Liver (tissue), 9 donors: ENCODE measurements around the gene TMC1. TPM values are rescaled to one million over a fixed set of nuclear protein-coding genes. Genes with fewer than 3 reads are reported as not detected.

ENCODE experiments used
- DNase-seq: peaks from one replicate; pipeline ENCODE4 v3.0.0-alpha.2; 2017; ENCODE audit warnings: low spot score
- H3K27ac ChIP-seq, 2 donors: one replicate each; pipeline ENCODE4 v1.7.0; 2013; ENCODE audit warnings: inconsistent platforms in 2 of 2, low read length in 2 of 2, control low read depth in 1 of 2, low read depth in 1 of 2, mild to moderate bottlenecking in 1 of 2
- H3K27me3 ChIP-seq, 4 donors: one replicate each; pipeline versions ENCODE4 v1.6.1 to v1.7.0; 2013; ENCODE audit warnings: low read length in 3 of 4, inconsistent platforms in 1 of 4, mild to moderate bottlenecking in 1 of 4, moderate library complexity in 1 of 4; ENCODE audit not compliant: control insufficient read depth in 4 of 4, insufficient read depth in 4 of 4
- H3K36me3 ChIP-seq, 4 donors: one replicate each; pipeline versions ENCODE4 v1.6.1 to v1.7.0; 2013; ENCODE audit warnings: low read length in 3 of 4, mild to moderate bottlenecking in 3 of 4, low read depth in 1 of 4, moderate library complexity in 1 of 4; ENCODE audit not compliant: control insufficient read depth in 4 of 4, insufficient read depth in 3 of 4
- H3K4me1 ChIP-seq, 4 donors: one replicate each; pipeline versions ENCODE4 v1.6.1 to v1.7.0; 2013; ENCODE audit warnings: low read length in 3 of 4, mild to moderate bottlenecking in 3 of 4, moderate library complexity in 1 of 4; ENCODE audit not compliant: control insufficient read depth in 4 of 4, insufficient read depth in 4 of 4
- H3K4me3 ChIP-seq, 3 donors: one replicate each; pipeline versions ENCODE4 v1.6.1 to v1.7.0; 2013; ENCODE audit warnings: low read length in 3 of 3, control low read depth in 1 of 3, low read depth in 1 of 3, mild to moderate bottlenecking in 1 of 3
- H3K9ac ChIP-seq, 2 donors: one replicate each; pipeline ENCODE4 v1.7.0; 2013; ENCODE audit warnings: low read length in 2 of 2, mild to moderate bottlenecking in 2 of 2, moderate library complexity in 2 of 2, control low read depth in 1 of 2, low read depth in 1 of 2
- H3K9me3 ChIP-seq, 4 donors: one replicate each; pipeline versions ENCODE4 v1.6.1 to v1.7.0; 2013; ENCODE audit warnings: low read length in 3 of 4; ENCODE audit not compliant: control insufficient read depth in 4 of 4
- EGR1 ChIP-seq, 2 donors: IDR thresholded peaks; 2 replicates each; pipeline ENCODE4 v1.6.1; 2016 to 2018; ENCODE audit warnings: antibody characterized with exemption in 2 of 2, low read depth in 2 of 2
- FOXA1 ChIP-seq: IDR thresholded peaks from 2 replicates; pipeline ENCODE4 v1.6.1; 2016; ENCODE audit warnings: antibody characterized with exemption
- FOXA2 ChIP-seq: IDR thresholded peaks from 2 replicates; pipeline ENCODE4 v1.6.1; 2016; ENCODE audit warnings: antibody characterized with exemption
- GABPA ChIP-seq, 2 donors: IDR thresholded peaks in 1 of 2; conservative IDR thresholded peaks in 1 of 2; 2 replicates each; pipeline ENCODE4 v1.6.1; 2016; ENCODE audit warnings: antibody characterized with exemption in 2 of 2, mild to moderate bottlenecking in 1 of 2, moderate library complexity in 1 of 2
- HNF4A ChIP-seq, 2 donors: conservative IDR thresholded peaks; 2 replicates each; pipeline ENCODE4 v1.6.1; 2016; ENCODE audit warnings: antibody characterized with exemption in 2 of 2, mild to moderate bottlenecking in 2 of 2
- HNF4G ChIP-seq: IDR thresholded peaks from 2 replicates; pipeline ENCODE4 v1.6.1; 2016; ENCODE audit warnings: antibody characterized with exemption
- JUND ChIP-seq, 2 donors: IDR thresholded peaks; 2 replicates each; pipeline ENCODE4 v1.6.1; 2016; ENCODE audit warnings: antibody characterized with exemption in 2 of 2
- NR2F2 ChIP-seq: IDR thresholded peaks from 2 replicates; pipeline ENCODE4 v1.6.1; 2016; ENCODE audit warnings: antibody characterized with exemption
- RAD21 ChIP-seq, 2 donors: IDR thresholded peaks; 2 replicates each; pipeline ENCODE4 v1.6.1; 2016; ENCODE audit warnings: antibody characterized with exemption in 2 of 2, mild to moderate bottlenecking in 2 of 2
- RXRA ChIP-seq, 2 donors: IDR thresholded peaks; 2 replicates each; pipeline ENCODE4 v1.6.1; 2017 to 2018; ENCODE audit warnings: antibody characterized with exemption in 2 of 2, mild to moderate bottlenecking in 1 of 2
- SP1 ChIP-seq: IDR thresholded peaks from 2 replicates; pipeline ENCODE4 v1.6.1; 2018; ENCODE audit warnings: antibody characterized with exemption, mild to moderate bottlenecking
- TAF1 ChIP-seq: conservative IDR thresholded peaks from 2 replicates; pipeline ENCODE4 v1.6.1; 2016; ENCODE audit warnings: antibody characterized with exemption, mild to moderate bottlenecking
- YY1 ChIP-seq: IDR thresholded peaks from 2 replicates; pipeline ENCODE4 v1.6.1; 2016; ENCODE audit warnings: antibody characterized with exemption, mild to moderate bottlenecking
- WGBS: extraction: QIAGEN DNeasy Blood & Tissue Kit; methylation state at CpG from one replicate; pipeline ENCODE4 v1.1.7; 2013; 5-methylcytosine and 5-hydroxymethylcytosine counted together
- polyA plus RNA-seq, 2 donors: library from polyadenylated mRNA; stranded (reverse) in 1 of 2; unstranded in 1 of 2; fragments of 200-250 nt in 1 of 2; fragments of >200 nt in 1 of 2; fragmentation: Nextera tagmentation in 1 of 2; extraction: Ambion mirVana in 1 of 2; gene quantifications; one replicate each; pipeline versions ENCODE4 v1.2.1 to v1.2.3, GENCODE V29; 2013 to 2015
- total RNA-seq, 2 donors: library from RNA; depleted of rRNA; stranded (reverse); fragments of >200 nt; gene quantifications; one replicate each; pipeline ENCODE4 v1.2.3, GENCODE V29; 2014
- TF ChIP-seq, protein P1 (sequence below): IDR thresholded peaks from 2 replicates; pipeline ENCODE4 v1.6.1; 2016; ENCODE audit warnings: antibody characterized with exemption, mild to moderate bottlenecking
- TF ChIP-seq, protein P2 (sequence below): IDR thresholded peaks from 2 replicates; pipeline ENCODE4 v1.6.1; 2016; ENCODE audit warnings: antibody characterized with exemption
- TF ChIP-seq, protein P3 (sequence below): fragments of 150-350 bp; IDR thresholded peaks from 2 replicates; pipeline ENCODE4 v1.5.1; 2017; ENCODE audit warnings: improper control_type of control experiment, low read depth, low read length; ENCODE audit not compliant: missing input control
- TF ChIP-seq, protein P4 (sequence below): IDR thresholded peaks from 2 replicates; pipeline ENCODE4 v1.6.1; 2016; ENCODE audit warnings: antibody characterized with exemption
- TF ChIP-seq, protein P5 (sequence below): IDR thresholded peaks from 2 replicates; pipeline ENCODE4 v1.6.1; 2016; ENCODE audit warnings: antibody characterized with exemption
- donor health status: healthy.
- donor health status: healthy.
- donor health status: healthy.
- donor health status: healthy.
- donor health status: healthy.

Gene TMC1
- total and polyA plus RNA-seq, 4 donors: 0.09 TPM; not detected in 3

DNA sequence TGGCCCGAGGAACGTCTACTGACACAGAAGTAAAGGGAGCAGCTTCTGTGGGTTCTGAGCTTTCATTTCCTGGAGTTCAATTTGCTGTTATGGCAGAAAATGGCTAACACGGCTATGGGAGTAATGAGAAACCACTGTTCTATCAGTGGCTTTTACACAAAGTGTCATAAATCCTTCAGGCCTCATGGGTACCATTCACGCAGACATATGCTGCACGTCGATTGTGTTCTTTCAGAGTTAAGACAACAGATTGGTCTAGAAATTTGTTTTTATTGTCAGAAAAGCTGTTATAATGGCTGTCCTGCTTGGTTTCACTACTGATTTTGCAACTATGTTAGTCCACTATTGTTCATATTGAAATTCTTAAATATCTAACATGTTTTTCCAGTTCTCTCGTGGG lies 296.0 kb downstream of the TMC1 start:
- H3K9ac ChIP-seq: no peak overlapping the region
- no peaks in the 10 kb centered on the region for H3K36me3 ChIP-seq
- H3K4me1 ChIP-seq: no peaks in the 10 kb centered on the region
- TF ChIP-seq, protein P1, sequence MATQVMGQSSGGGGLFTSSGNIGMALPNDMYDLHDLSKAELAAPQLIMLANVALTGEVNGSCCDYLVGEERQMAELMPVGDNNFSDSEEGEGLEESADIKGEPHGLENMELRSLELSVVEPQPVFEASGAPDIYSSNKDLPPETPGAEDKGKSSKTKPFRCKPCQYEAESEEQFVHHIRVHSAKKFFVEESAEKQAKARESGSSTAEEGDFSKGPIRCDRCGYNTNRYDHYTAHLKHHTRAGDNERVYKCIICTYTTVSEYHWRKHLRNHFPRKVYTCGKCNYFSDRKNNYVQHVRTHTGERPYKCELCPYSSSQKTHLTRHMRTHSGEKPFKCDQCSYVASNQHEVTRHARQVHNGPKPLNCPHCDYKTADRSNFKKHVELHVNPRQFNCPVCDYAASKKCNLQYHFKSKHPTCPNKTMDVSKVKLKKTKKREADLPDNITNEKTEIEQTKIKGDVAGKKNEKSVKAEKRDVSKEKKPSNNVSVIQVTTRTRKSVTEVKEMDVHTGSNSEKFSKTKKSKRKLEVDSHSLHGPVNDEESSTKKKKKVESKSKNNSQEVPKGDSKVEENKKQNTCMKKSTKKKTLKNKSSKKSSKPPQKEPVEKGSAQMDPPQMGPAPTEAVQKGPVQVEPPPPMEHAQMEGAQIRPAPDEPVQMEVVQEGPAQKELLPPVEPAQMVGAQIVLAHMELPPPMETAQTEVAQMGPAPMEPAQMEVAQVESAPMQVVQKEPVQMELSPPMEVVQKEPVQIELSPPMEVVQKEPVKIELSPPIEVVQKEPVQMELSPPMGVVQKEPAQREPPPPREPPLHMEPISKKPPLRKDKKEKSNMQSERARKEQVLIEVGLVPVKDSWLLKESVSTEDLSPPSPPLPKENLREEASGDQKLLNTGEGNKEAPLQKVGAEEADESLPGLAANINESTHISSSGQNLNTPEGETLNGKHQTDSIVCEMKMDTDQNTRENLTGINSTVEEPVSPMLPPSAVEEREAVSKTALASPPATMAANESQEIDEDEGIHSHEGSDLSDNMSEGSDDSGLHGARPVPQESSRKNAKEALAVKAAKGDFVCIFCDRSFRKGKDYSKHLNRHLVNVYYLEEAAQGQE: no peak
- TF ChIP-seq, protein P2, sequence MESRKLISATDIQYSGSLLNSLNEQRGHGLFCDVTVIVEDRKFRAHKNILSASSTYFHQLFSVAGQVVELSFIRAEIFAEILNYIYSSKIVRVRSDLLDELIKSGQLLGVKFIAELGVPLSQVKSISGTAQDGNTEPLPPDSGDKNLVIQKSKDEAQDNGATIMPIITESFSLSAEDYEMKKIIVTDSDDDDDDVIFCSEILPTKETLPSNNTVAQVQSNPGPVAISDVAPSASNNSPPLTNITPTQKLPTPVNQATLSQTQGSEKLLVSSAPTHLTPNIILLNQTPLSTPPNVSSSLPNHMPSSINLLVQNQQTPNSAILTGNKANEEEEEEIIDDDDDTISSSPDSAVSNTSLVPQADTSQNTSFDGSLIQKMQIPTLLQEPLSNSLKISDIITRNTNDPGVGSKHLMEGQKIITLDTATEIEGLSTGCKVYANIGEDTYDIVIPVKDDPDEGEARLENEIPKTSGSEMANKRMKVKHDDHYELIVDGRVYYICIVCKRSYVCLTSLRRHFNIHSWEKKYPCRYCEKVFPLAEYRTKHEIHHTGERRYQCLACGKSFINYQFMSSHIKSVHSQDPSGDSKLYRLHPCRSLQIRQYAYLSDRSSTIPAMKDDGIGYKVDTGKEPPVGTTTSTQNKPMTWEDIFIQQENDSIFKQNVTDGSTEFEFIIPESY: no peak
- TF ChIP-seq FOXA2 (no peak), FOXA1 (no peak), TAF1 (no peak), SP1 (no peak), YY1 (no peak), HNF4A (conservative IDR thresholded peaks at IDR 0.05) (no peak), NR2F2 (no peak), RXRA (IDR thresholded peaks at IDR 0.05) (no peak), RAD21 (IDR thresholded peaks at IDR 0.05) (no peak), EGR1 (IDR thresholded peaks at IDR 0.05; ENCODE audit: low read depth in 2 of 2) (no peak), HNF4G (no peak), JUND (IDR thresholded peaks at IDR 0.05) (no peak), GABPA (IDR thresholded peaks at IDR 0.05 in 1 of 2, conservative IDR thresholded peaks at IDR 0.05 in 1 of 2) (no peak)
- TF ChIP-seq, protein P3, sequence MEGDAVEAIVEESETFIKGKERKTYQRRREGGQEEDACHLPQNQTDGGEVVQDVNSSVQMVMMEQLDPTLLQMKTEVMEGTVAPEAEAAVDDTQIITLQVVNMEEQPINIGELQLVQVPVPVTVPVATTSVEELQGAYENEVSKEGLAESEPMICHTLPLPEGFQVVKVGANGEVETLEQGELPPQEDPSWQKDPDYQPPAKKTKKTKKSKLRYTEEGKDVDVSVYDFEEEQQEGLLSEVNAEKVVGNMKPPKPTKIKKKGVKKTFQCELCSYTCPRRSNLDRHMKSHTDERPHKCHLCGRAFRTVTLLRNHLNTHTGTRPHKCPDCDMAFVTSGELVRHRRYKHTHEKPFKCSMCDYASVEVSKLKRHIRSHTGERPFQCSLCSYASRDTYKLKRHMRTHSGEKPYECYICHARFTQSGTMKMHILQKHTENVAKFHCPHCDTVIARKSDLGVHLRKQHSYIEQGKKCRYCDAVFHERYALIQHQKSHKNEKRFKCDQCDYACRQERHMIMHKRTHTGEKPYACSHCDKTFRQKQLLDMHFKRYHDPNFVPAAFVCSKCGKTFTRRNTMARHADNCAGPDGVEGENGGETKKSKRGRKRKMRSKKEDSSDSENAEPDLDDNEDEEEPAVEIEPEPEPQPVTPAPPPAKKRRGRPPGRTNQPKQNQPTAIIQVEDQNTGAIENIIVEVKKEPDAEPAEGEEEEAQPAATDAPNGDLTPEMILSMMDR: no peak
- TF ChIP-seq, protein P4, sequence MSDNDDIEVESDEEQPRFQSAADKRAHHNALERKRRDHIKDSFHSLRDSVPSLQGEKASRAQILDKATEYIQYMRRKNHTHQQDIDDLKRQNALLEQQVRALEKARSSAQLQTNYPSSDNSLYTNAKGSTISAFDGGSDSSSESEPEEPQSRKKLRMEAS: no peak
- TF ChIP-seq, protein P5, sequence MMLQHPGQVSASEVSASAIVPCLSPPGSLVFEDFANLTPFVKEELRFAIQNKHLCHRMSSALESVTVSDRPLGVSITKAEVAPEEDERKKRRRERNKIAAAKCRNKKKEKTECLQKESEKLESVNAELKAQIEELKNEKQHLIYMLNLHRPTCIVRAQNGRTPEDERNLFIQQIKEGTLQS: no peak
- no peak overlapping the region for H3K4me3 ChIP-seq
- H3K9me3 ChIP-seq: no peaks in the 10 kb centered on the region
- no peak overlapping the region for H3K27ac ChIP-seq
- H3K27me3 ChIP-seq: no peaks in the 10 kb centered on the region
- no peak for DNase-seq
- whole genome bisulfite sequencing: 83% methylated on average over 7 of the region's 7 CpGs
